Measurements from ENCODE around the gene SLC26A3.
"Not testable (repeated sequence)": the region's sequence is repeated elsewhere in the genome, so short reads cannot be mapped to it uniquely, and the experiment has no call there.

Gene SLC26A3

DNA sequence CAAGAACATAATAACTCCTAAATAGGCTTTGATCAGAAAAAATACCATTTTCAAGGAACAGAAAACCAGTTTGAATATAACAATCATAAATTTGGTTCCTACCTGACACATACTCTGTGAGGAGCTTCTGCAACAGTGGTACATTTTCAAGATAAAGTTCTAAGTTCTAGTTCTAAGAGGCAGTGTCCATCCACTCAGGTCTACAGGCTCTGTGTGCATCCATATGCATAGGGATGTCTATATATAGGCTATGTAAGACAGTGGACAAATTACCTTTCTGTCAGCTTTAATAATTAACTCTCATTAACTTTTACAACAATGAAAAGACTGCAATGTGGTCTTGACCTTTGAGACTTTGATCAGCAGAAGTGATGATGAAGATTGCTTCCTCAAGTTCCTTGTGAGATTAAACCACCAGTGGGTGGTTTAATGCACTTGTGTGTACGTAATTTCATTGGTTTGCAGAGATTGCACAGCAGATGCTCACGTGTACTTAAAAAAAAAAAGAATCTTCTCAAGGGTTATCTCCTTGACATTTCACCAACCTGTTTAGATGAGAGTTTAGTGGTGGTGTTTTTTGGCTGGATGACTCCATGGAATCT, at the start of gene SLC26A3:
SLC26A3 (minus strand) TSS at position 215 of the 602 bp plus-strand sequence. CDS start 8,714 bp downstream, outside the sequence.
- ATAC-seq (ENCODE audit: insufficient read depth, low read depth) (no peak), DNase-seq (no peak)
- Histone ChIP-seq H3K36me3 (ENCODE audit: insufficient read depth, low read length) (no peaks in the 10 kb centered on the region), H3K4me2 (ENCODE audit: insufficient read depth, low read length) (no peak within 1 kb of the TSS), H4K20me1 (ENCODE audit: insufficient read depth, low read length) (no peaks in the 10 kb centered on the region), H3K9ac (ENCODE audit: low read depth, low read length) (no peak within 1 kb of the TSS), H3K4me3 (ENCODE audit: low read depth in 1 of 2, low read length in 2 of 2) (no peak within 1 kb of the TSS), H3K9me3 (ENCODE audit: insufficient read depth, low read length, severe bottlenecking) (no peaks in the 10 kb centered on the region), H3K79me2 (ENCODE audit: insufficient read depth, low read length) (no peaks in the 10 kb centered on the region), H3K4me1 (ENCODE audit: insufficient read depth, low read length) (no peaks in the 10 kb centered on the region), H3K27ac (ENCODE audit: low read length) (no peak within 1 kb of the TSS), H2AFZ (ENCODE audit: low read depth, low read length) (no peak within 1 kb of the TSS), H3K27me3 (ENCODE audit: insufficient read depth, low read length, poor library complexity) (no peaks in the 10 kb centered on the region)
- TF ChIP-seq CTCF (IDR thresholded peaks at IDR 0.05; ENCODE audit: borderline replicate concordance, extremely low read depth, low read length, poor library complexity, severe bottlenecking) (no peak), EZH2 (IDR thresholded peaks at IDR 0.05; ENCODE audit: borderline replicate concordance, low read depth, low read length, severe bottlenecking) (no peak)

DNA sequence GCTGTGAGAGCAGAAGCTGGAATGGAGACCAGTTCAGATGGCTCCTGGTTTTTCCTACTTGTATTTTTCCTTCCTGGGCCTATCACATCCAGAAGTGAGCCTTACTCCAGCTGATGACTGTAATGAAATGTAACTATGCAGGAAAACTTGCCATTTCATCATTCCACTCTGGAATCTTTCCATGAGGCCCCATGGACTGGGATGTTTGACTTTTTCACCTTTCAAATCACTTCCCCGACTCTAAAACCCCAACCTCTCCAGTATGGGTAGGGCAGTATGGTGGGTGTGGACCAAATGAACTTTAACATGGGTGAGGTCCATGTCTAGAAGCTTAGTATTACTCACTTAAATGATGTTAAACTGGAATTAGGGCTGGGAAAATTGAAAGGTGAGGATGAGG, 47.6 kb upstream of the SLC26A3 start:
- H2AFZ ChIP-seq (ENCODE audit: low read depth, low read length), result no peak overlapping the region
- no peak for TF ChIP-seq CTCF (IDR thresholded peaks at IDR 0.05; ENCODE audit: borderline replicate concordance, extremely low read depth, low read length, poor library complexity, severe bottlenecking)
- no peak for TF ChIP-seq EZH2 (IDR thresholded peaks at IDR 0.05; ENCODE audit: borderline replicate concordance, low read depth, low read length, severe bottlenecking)
- H3K36me3 ChIP-seq (ENCODE audit: insufficient read depth, low read length), result no peaks in the 10 kb centered on the region
- H3K4me2 ChIP-seq (ENCODE audit: insufficient read depth, low read length), result no peak overlapping the region
- H3K9me3 ChIP-seq (ENCODE audit: insufficient read depth, low read length, severe bottlenecking), result no peaks in the 10 kb centered on the region
- H3K4me3 ChIP-seq (ENCODE audit: low read depth in 1 of 2, low read length in 2 of 2), result no peak overlapping the region
- H3K79me2 ChIP-seq (ENCODE audit: insufficient read depth, low read length), result no peaks in the 10 kb centered on the region
- H4K20me1 ChIP-seq (ENCODE audit: insufficient read depth, low read length), result no peaks in the 10 kb centered on the region
- ATAC-seq (ENCODE audit: insufficient read depth, low read depth), result no peak
- no peak overlapping the region for H3K27ac ChIP-seq (ENCODE audit: low read length)
- no peak overlapping the region for H3K9ac ChIP-seq (ENCODE audit: low read depth, low read length)
- DNase-seq, result no peak
- no peaks in the 10 kb centered on the region for H3K4me1 ChIP-seq (ENCODE audit: insufficient read depth, low read length)
- H3K27me3 ChIP-seq (ENCODE audit: insufficient read depth, low read length, poor library complexity), result no peaks in the 10 kb centered on the region

GRCh38 chr7:107850216-107850615, 47.2 kb upstream of the SLC26A3 start:
- H3K4me3 ChIP-seq (ENCODE audit: low read depth in 1 of 2, low read length in 2 of 2), result no peak overlapping the region
- no peaks in the 10 kb centered on the region for H3K27me3 ChIP-seq (ENCODE audit: insufficient read depth, low read length, poor library complexity)
- no peaks in the 10 kb centered on the region for H3K79me2 ChIP-seq (ENCODE audit: insufficient read depth, low read length)
- TF ChIP-seq EZH2 (IDR thresholded peaks at IDR 0.05; ENCODE audit: borderline replicate concordance, low read depth, low read length, severe bottlenecking) (no peak), CTCF (IDR thresholded peaks at IDR 0.05; ENCODE audit: borderline replicate concordance, extremely low read depth, low read length, poor library complexity, severe bottlenecking) (no peak)
- H3K9ac ChIP-seq (ENCODE audit: low read depth, low read length), result no peak overlapping the region
- no peaks in the 10 kb centered on the region for H3K36me3 ChIP-seq (ENCODE audit: insufficient read depth, low read length)
- no peak overlapping the region for H3K4me2 ChIP-seq (ENCODE audit: insufficient read depth, low read length)
- no peak overlapping the region for H3K27ac ChIP-seq (ENCODE audit: low read length)
- DNase-seq, result no peak
- H2AFZ ChIP-seq (ENCODE audit: low read depth, low read length), result no peak overlapping the region
- no peaks in the 10 kb centered on the region for H3K9me3 ChIP-seq (ENCODE audit: insufficient read depth, low read length, severe bottlenecking)
- H4K20me1 ChIP-seq (ENCODE audit: insufficient read depth, low read length), result no peaks in the 10 kb centered on the region
- no peak for ATAC-seq (ENCODE audit: insufficient read depth, low read depth)
- no peaks in the 10 kb centered on the region for H3K4me1 ChIP-seq (ENCODE audit: insufficient read depth, low read length)

DNA sequence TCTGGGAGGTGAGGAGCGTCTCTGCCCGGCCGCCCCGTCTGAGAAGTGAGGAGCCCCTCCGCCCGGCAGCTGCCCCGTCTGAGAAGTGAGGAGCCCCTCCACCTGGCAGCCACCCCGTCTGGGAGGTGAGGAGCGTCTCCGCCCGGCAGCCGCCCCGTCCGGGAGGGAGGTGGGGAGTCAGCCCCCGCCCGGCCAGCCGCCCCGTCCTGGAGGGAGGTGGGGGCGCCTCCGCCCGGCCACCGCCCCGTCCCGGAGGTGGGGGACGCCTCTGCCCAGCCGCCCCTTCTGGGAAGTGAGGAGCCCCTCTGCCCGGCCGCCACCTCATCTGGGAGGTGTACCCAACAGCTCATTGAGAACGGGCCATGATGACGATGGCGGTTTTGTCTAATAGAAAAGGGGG, 45.2 kb upstream of the SLC26A3 start:
- H3K36me3 ChIP-seq (ENCODE audit: insufficient read depth, low read length); H3K4me1 ChIP-seq (ENCODE audit: insufficient read depth, low read length); H3K27me3 ChIP-seq (ENCODE audit: insufficient read depth, low read length, poor library complexity); H2AFZ ChIP-seq (ENCODE audit: low read depth, low read length); DNase-seq; H3K9ac ChIP-seq (ENCODE audit: low read depth, low read length); H3K27ac ChIP-seq (ENCODE audit: low read length); H3K4me3 ChIP-seq (ENCODE audit: low read depth in 1 of 2, low read length in 2 of 2); H3K4me2 ChIP-seq (ENCODE audit: insufficient read depth, low read length); ATAC-seq (ENCODE audit: insufficient read depth, low read depth); H4K20me1 ChIP-seq (ENCODE audit: insufficient read depth, low read length); H3K9me3 ChIP-seq (ENCODE audit: insufficient read depth, low read length, severe bottlenecking); H3K79me2 ChIP-seq (ENCODE audit: insufficient read depth, low read length): not testable (repeated sequence)

DNA sequence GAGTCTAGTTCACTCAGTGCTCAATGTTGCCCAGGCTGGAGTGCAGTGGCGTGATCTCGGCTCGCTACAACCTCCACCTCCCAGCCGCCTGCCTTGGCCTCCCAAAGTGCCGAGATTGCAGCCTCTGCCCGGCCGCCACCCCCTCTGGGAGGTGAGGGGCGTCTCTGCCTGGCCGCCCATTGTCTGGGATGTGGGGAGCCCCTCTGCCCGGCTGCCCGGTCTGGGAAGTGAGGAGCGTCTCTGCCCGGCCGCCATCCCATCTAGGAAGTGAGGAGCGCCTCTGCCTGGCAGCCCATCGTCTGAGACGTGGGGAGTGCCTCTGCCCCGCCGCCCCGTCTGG, 44.8 kb upstream of the SLC26A3 start:
- not testable (repeated sequence) for H3K36me3 ChIP-seq (ENCODE audit: insufficient read depth, low read length); ATAC-seq (ENCODE audit: insufficient read depth, low read depth); H3K4me1 ChIP-seq (ENCODE audit: insufficient read depth, low read length); DNase-seq; H3K79me2 ChIP-seq (ENCODE audit: insufficient read depth, low read length); H3K4me3 ChIP-seq (ENCODE audit: low read depth in 1 of 2, low read length in 2 of 2); H3K27me3 ChIP-seq (ENCODE audit: insufficient read depth, low read length, poor library complexity); H4K20me1 ChIP-seq (ENCODE audit: insufficient read depth, low read length); H3K9ac ChIP-seq (ENCODE audit: low read depth, low read length); H2AFZ ChIP-seq (ENCODE audit: low read depth, low read length); H3K4me2 ChIP-seq (ENCODE audit: insufficient read depth, low read length); H3K27ac ChIP-seq (ENCODE audit: low read length); H3K9me3 ChIP-seq (ENCODE audit: insufficient read depth, low read length, severe bottlenecking)

Measured in DND-41 (cell line).